HepG2 (cell line): ENCODE measurements around the gene VARS2. TPM values are rescaled to one million over a fixed set of nuclear protein-coding genes. Genes with fewer than 3 reads are reported as not detected.

Experiments
- BRD4 ChIP-seq: sonication (generic); formaldehyde crosslinking; IDR thresholded peaks from 2 replicates; pipeline ENCODE4 v1.4.0; 2020; ENCODE audit warnings: missing genetic modification reagents
- EZH2 ChIP-seq: conservative IDR thresholded peaks from 2 replicates; pipeline ENCODE4 v1.6.1; 2012; ENCODE audit warnings: mild to moderate bottlenecking, low read depth, low read length, moderate library complexity
- FOXK1 ChIP-seq: sonication (generic); formaldehyde crosslinking; IDR thresholded peaks from 2 replicates; pipeline ENCODE4 v1.4.0; 2020; ENCODE audit warnings: low read depth, missing genetic modification reagents, borderline replicate concordance
- JUNB ChIP-seq: sonication (generic); formaldehyde crosslinking; IDR thresholded peaks from 2 replicates; pipeline ENCODE4 v1.8.0; 2022; ENCODE audit warnings: missing genetic modification reagents, mild to moderate bottlenecking, borderline replicate concordance
- MTA1 ChIP-seq: sonication (generic); formaldehyde crosslinking; IDR thresholded peaks from 2 replicates; pipeline ENCODE4 v1.4.0; 2020; ENCODE audit warnings: missing genetic modification reagents, mild to moderate bottlenecking, borderline replicate concordance
- NFKBIZ ChIP-seq: IDR thresholded peaks from 2 replicates; pipeline ENCODE4 v1.6.1; 2018; ENCODE audit warnings: missing genetic modification reagents, missing compliant biosample characterization
- RARG ChIP-seq: sonication (generic); formaldehyde crosslinking; IDR thresholded peaks from 2 replicates; pipeline ENCODE4 v1.4.0; 2020; ENCODE audit warnings: low read depth, mild to moderate bottlenecking, missing genetic modification reagents
- TCF7 ChIP-seq: sonication (generic); IDR thresholded peaks from 2 replicates; pipeline ENCODE4 v1.6.1; 2016; ENCODE audit warnings: antibody characterized with exemption, low read depth
- THRA ChIP-seq: sonication (generic); formaldehyde crosslinking; IDR thresholded peaks from 2 replicates; pipeline ENCODE4 v1.4.0; 2020; ENCODE audit warnings: missing genetic modification reagents, borderline replicate concordance
- U2AF1 ChIP-seq: fragments of 200-400 bp; formaldehyde crosslinking; optimal IDR thresholded peaks from 2 replicates; pipeline ENCODE3; 2017; ENCODE audit warnings: mild to moderate bottlenecking, low read depth, low read length
- ZMYM4 ChIP-seq: sonication (generic); formaldehyde crosslinking; IDR thresholded peaks from 2 replicates; pipeline ENCODE4 v1.8.1; 2023; ENCODE audit warnings: mild to moderate bottlenecking, missing genetic modification reagents
- ZNF205 ChIP-seq: IDR thresholded peaks from 2 replicates; pipeline ENCODE4 v1.6.1; 2018; ENCODE audit warnings: missing biosample characterization, missing genetic modification reagents
- ZNF282 ChIP-seq: fragments of 450-650 bp; IDR thresholded peaks from 2 replicates; pipeline ENCODE4 v1.6.1; 2018; ENCODE audit not compliant: partially characterized antibody
- ZNF652 ChIP-seq: IDR thresholded peaks from 2 replicates; pipeline ENCODE4 v1.6.1; 2016; ENCODE audit warnings: low read depth, borderline replicate concordance
- ZNF674 ChIP-seq: sonication (generic); formaldehyde crosslinking; IDR thresholded peaks from 2 replicates; pipeline ENCODE4 v1.5.0; 2020; ENCODE audit warnings: low read depth, mild to moderate bottlenecking, missing genetic modification reagents
- ZNF850 ChIP-seq: sonication (generic); formaldehyde crosslinking; conservative IDR thresholded peaks from 2 replicates; pipeline ENCODE4 v1.9.0; 2021; ENCODE audit warnings: mild to moderate bottlenecking, missing genetic modification reagents
- polyA plus RNA-seq, 8 experiments: library from polyadenylated mRNA; depleted of rRNA in 3 of 8; stranded (reverse) in 7 of 8; unstranded in 1 of 8; fragments of >200 nt; fragmentation: Illumina TruSeq in 4 of 8; extraction: Trizol in 4 of 8; gene quantifications; 2 replicates each; pipeline versions ENCODE4 v1.2.1 to v1.2.3, GENCODE V29; 2011 to 2016; ENCODE audit warnings: low read depth in 4 of 8, missing spikeins in 1 of 8, mixed read lengths in 1 of 8; ENCODE audit not compliant: insufficient read depth in 1 of 8
- total RNA-seq, 5 experiments: library from RNA; depleted of rRNA; stranded (reverse); fragments of >200 nt; fragmentation: Illumina TruSeq; extraction: Trizol; gene quantifications; 2 replicates each; pipeline ENCODE4 v1.2.3, GENCODE V29; 2016; ENCODE audit warnings: low read depth in 1 of 5
- TF ChIP-seq, protein P1 (sequence below): sonication (generic); formaldehyde crosslinking; IDR thresholded peaks from 2 replicates; pipeline ENCODE4 v1.5.1; 2020; ENCODE audit warnings: missing genetic modification reagents, mild to moderate bottlenecking, borderline replicate concordance
- TF ChIP-seq, protein P2 (sequence below): sonication (generic); formaldehyde crosslinking; IDR thresholded peaks from 2 replicates; pipeline ENCODE4 v1.5.1; 2020; ENCODE audit warnings: missing genetic modification reagents, mild to moderate bottlenecking, borderline replicate concordance
- TF ChIP-seq, protein P3 (sequence below): IDR thresholded peaks from 2 replicates; pipeline ENCODE4 v1.6.1; 2016; ENCODE audit warnings: missing genetic modification reagents, missing compliant biosample characterization
- TF ChIP-seq, protein P4 (sequence below): sonication (generic); formaldehyde crosslinking; IDR thresholded peaks from 2 replicates; pipeline ENCODE4 v1.5.1; 2020; ENCODE audit warnings: missing genetic modification reagents, mild to moderate bottlenecking, borderline replicate concordance
- TF ChIP-seq, protein P5 (sequence below): sonication (generic); formaldehyde crosslinking; IDR thresholded peaks from 2 replicates; pipeline ENCODE4 v1.8.1; 2023; ENCODE audit warnings: mild to moderate bottlenecking, missing genetic modification reagents, borderline replicate concordance

Gene VARS2
- total and polyA plus RNA-seq, 2 of the 13 experiments (the other 11 are each of a cell fraction or from before 2014, with no cell fraction given), result 61.8 to 71.8 TPM

GRCh38 chr6:30877419-30878262, 36.4 kb upstream of the VARS2 start (continued):
- TF ChIP-seq, protein P1, sequence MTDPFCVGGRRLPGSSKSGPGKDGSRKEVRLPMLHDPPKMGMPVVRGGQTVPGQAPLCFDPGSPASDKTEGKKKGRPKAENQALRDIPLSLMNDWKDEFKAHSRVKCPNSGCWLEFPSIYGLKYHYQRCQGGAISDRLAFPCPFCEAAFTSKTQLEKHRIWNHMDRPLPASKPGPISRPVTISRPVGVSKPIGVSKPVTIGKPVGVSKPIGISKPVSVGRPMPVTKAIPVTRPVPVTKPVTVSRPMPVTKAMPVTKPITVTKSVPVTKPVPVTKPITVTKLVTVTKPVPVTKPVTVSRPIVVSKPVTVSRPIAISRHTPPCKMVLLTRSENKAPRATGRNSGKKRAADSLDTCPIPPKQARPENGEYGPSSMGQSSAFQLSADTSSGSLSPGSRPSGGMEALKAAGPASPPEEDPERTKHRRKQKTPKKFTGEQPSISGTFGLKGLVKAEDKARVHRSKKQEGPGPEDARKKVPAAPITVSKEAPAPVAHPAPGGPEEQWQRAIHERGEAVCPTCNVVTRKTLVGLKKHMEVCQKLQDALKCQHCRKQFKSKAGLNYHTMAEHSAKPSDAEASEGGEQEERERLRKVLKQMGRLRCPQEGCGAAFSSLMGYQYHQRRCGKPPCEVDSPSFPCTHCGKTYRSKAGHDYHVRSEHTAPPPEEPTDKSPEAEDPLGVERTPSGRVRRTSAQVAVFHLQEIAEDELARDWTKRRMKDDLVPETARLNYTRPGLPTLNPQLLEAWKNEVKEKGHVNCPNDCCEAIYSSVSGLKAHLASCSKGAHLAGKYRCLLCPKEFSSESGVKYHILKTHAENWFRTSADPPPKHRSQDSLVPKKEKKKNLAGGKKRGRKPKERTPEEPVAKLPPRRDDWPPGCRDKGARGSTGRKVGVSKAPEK (CRISPR knock-in tag), result no peak
- TF ChIP-seq BRD4 (no peak), TCF7 (no peak), EZH2 (no peak), ZNF205 (CRISPR knock-in tag) (no peak; the same call in 1 of the 2 replicates), ZNF652 (CRISPR knock-in tag) (no peak), FOXK1 (no peak; the same call in 1 of the 2 replicates), ZNF850 (CRISPR knock-in tag) (no peak), RARG (CRISPR knock-in tag) (no peak), ZNF674 (CRISPR knock-in tag) (no peak), THRA (CRISPR knock-in tag) (peak; percentile 67; the same call in 1 of the 2 replicates), ZMYM4 (peak; percentile 43; the same call in 1 of the 2 replicates), U2AF1 (no peak), ZNF282 (no peak), JUNB (CRISPR knock-in tag) (no peak), NFKBIZ (CRISPR knock-in tag) (no peak), MTA1 (CRISPR knock-in tag) (no peak)
- TF ChIP-seq, protein P2, sequence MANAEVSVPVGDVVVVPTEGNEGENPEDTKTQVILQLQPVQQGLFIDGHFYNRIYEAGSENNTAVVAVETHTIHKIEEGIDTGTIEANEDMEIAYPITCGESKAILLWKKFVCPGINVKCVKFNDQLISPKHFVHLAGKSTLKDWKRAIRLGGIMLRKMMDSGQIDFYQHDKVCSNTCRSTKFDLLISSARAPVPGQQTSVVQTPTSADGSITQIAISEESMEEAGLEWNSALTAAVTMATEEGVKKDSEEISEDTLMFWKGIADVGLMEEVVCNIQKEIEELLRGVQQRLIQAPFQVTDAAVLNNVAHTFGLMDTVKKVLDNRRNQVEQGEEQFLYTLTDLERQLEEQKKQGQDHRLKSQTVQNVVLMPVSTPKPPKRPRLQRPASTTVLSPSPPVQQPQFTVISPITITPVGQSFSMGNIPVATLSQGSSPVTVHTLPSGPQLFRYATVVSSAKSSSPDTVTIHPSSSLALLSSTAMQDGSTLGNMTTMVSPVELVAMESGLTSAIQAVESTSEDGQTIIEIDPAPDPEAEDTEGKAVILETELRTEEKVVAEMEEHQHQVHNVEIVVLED (CRISPR knock-in tag), result no peak; the same call in 1 of the 2 replicates
- TF ChIP-seq, protein P3, sequence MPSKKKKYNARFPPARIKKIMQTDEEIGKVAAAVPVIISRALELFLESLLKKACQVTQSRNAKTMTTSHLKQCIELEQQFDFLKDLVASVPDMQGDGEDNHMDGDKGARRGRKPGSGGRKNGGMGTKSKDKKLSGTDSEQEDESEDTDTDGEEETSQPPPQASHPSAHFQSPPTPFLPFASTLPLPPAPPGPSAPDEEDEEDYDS (CRISPR knock-in tag), result no peak
- TF ChIP-seq, protein P4, sequence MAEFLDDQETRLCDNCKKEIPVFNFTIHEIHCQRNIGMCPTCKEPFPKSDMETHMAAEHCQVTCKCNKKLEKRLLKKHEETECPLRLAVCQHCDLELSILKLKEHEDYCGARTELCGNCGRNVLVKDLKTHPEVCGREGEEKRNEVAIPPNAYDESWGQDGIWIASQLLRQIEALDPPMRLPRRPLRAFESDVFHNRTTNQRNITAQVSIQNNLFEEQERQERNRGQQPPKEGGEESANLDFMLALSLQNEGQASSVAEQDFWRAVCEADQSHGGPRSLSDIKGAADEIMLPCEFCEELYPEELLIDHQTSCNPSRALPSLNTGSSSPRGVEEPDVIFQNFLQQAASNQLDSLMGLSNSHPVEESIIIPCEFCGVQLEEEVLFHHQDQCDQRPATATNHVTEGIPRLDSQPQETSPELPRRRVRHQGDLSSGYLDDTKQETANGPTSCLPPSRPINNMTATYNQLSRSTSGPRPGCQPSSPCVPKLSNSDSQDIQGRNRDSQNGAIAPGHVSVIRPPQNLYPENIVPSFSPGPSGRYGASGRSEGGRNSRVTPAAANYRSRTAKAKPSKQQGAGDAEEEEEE (CRISPR knock-in tag), result no peak
- TF ChIP-seq, protein P5, sequence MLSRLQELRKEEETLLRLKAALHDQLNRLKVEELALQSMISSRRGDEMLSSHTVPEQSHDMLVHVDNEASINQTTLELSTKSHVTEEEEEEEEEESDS (CRISPR knock-in tag), result peak; percentile 70; the same call in 1 of the 2 replicates
